GM12878 (cell line): ENCODE measurements around the gene FRS3. TPM values are rescaled to one million over a fixed set of nuclear protein-coding genes. Genes with fewer than 3 reads are reported as not detected.

Experiments used
- CHD1 ChIP-seq: IDR thresholded peaks from 2 replicates; pipeline ENCODE4 v1.6.1; 2012; ENCODE audit warnings: low read depth, low read length, improper control_type of control experiment
- KLF5 ChIP-seq: fragments of 450-650 bp; IDR thresholded peaks from 2 replicates; pipeline ENCODE4 v1.6.1; 2014; ENCODE audit warnings: mild to moderate bottlenecking; ENCODE audit not compliant: partially characterized antibody
- MEF2A ChIP-seq: IDR thresholded peaks from 2 replicates; pipeline ENCODE4 v1.6.1; 2011; ENCODE audit warnings: low read depth, mild to moderate bottlenecking, low read length, moderate library complexity; ENCODE audit not compliant: insufficient read depth
- MEF2B ChIP-seq: fragments of 450-650 bp; IDR thresholded peaks from 2 replicates; pipeline ENCODE4 v1.6.1; 2018; ENCODE audit warnings: mild to moderate bottlenecking, moderate library complexity; ENCODE audit not compliant: partially characterized antibody, poor library complexity, severe bottlenecking
- SMAD5 ChIP-seq: IDR thresholded peaks from 2 replicates; pipeline ENCODE4 v1.6.1; 2016; ENCODE audit warnings: antibody characterized with exemption, low read depth
- polyA plus RNA-seq, 11 experiments: library from polyadenylated mRNA; depleted of rRNA in 4 of 11; unstranded in 6 of 11; stranded (reverse) in 5 of 11; fragments of >200 nt; fragmentation: Nextera tagmentation in 4 of 11; fragmentation: Illumina TruSeq in 1 of 11; extraction: Ambion mirVana in 4 of 11; extraction: Trizol in 1 of 11; gene quantifications; 1 replicate in 1 of 11; 2 replicates in 10 of 11; pipeline versions ENCODE4 v1.2.1 to v1.2.3, GENCODE V29; 2011 to 2016; ENCODE audit warnings: inconsistent platforms in 2 of 11, missing spikeins in 2 of 11, low read depth in 1 of 11
- total RNA-seq, 4 experiments: library from RNA; depleted of rRNA in 3 of 4; stranded (reverse); fragments of >200 nt in 3 of 4; fragmentation: Illumina TruSeq in 1 of 4; extraction: Trizol in 1 of 4; gene quantifications; 2 replicates each; pipeline versions ENCODE4 v1.2.1 to v1.2.3, GENCODE V29; 2013 to 2021
- TF ChIP-seq, protein P1 (sequence below): IDR thresholded peaks from 2 replicates; pipeline ENCODE4 v1.6.1; 2012; ENCODE audit warnings: low read length, inconsistent platforms
- TF ChIP-seq, protein P2 (sequence below): fragments of 450-650 bp; IDR thresholded peaks from 2 replicates; pipeline ENCODE4 v1.6.1; 2016; ENCODE audit warnings: mild to moderate bottlenecking, moderate library complexity, borderline replicate concordance
- TF ChIP-seq, protein P3 (sequence below): fragments of 450-650 bp; IDR thresholded peaks from 2 replicates; pipeline ENCODE4 v1.6.1; 2014; ENCODE audit warnings: mild to moderate bottlenecking
- TF ChIP-seq, protein P4 (sequence below): IDR thresholded peaks from 2 replicates; pipeline ENCODE4 v1.6.1; 2011; ENCODE audit warnings: borderline replicate concordance, low read depth, mild to moderate bottlenecking, moderate library complexity, mixed read lengths, low read length; ENCODE audit not compliant: insufficient read depth; ENCODE audit errors: extremely low read length

FRS3 gene
- total and polyA plus RNA-seq, 10 of the 15 experiments (the other 5 are each of a cell fraction or from before 2014, with no cell fraction given): 0.05 to 3.4 (median 1.5) TPM

DNA sequence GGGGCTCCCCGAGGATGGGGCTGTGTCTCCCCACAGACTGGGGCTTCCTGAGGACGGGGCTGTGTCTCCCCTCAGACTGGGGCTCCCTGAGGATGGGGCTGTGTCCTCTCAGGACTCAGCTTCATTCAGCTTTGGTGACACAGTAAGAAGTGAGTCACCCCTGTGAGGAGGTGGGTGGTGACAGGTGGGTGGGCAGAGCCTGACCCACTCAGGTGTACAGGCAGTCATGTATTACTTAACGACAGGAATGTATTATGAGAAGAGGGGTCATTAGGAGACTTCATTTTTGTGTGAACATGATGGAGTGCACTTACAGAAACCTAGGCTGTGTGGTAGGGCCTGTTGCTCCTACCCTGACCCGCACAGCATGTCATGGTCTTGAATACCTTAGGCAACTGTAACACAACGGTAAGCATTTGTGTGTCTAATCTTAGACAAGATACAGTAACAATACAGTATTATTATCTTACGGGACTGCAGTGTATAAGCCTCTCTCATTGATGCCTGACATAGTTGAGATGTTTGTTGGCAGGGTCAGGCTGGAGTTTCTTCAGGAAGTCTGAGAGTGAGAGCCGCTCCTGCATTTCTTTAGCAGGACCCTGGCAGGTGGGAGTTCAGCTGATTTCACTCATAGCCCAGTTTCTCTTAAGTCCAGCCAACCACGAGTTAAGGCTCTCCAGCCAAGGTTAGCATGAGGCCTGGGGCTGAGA is 21.6 kb downstream of the FRS3 start (continued):
- TF ChIP-seq, protein P1, sequence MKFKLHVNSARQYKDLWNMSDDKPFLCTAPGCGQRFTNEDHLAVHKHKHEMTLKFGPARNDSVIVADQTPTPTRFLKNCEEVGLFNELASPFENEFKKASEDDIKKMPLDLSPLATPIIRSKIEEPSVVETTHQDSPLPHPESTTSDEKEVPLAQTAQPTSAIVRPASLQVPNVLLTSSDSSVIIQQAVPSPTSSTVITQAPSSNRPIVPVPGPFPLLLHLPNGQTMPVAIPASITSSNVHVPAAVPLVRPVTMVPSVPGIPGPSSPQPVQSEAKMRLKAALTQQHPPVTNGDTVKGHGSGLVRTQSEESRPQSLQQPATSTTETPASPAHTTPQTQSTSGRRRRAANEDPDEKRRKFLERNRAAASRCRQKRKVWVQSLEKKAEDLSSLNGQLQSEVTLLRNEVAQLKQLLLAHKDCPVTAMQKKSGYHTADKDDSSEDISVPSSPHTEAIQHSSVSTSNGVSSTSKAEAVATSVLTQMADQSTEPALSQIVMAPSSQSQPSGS: no peak
- TF ChIP-seq, protein P2, sequence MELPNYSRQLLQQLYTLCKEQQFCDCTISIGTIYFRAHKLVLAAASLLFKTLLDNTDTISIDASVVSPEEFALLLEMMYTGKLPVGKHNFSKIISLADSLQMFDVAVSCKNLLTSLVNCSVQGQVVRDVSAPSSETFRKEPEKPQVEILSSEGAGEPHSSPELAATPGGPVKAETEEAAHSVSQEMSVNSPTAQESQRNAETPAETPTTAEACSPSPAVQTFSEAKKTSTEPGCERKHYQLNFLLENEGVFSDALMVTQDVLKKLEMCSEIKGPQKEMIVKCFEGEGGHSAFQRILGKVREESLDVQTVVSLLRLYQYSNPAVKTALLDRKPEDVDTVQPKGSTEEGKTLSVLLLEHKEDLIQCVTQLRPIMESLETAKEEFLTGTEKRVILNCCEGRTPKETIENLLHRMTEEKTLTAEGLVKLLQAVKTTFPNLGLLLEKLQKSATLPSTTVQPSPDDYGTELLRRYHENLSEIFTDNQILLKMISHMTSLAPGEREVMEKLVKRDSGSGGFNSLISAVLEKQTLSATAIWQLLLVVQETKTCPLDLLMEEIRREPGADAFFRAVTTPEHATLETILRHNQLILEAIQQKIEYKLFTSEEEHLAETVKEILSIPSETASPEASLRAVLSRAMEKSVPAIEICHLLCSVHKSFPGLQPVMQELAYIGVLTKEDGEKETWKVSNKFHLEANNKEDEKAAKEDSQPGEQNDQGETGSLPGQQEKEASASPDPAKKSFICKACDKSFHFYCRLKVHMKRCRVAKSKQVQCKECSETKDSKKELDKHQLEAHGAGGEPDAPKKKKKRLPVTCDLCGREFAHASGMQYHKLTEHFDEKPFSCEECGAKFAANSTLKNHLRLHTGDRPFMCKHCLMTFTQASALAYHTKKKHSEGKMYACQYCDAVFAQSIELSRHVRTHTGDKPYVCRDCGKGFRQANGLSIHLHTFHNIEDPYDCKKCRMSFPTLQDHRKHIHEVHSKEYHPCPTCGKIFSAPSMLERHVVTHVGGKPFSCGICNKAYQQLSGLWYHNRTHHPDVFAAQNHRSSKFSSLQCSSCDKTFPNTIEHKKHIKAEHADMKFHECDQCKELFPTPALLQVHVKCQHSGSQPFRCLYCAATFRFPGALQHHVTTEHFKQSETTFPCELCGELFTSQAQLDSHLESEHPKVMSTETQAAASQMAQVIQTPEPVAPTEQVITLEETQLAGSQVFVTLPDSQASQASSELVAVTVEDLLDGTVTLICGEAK: no peak
- TF ChIP-seq MEF2B: no peak
- TF ChIP-seq CHD1: no peak
- TF ChIP-seq, protein P3, sequence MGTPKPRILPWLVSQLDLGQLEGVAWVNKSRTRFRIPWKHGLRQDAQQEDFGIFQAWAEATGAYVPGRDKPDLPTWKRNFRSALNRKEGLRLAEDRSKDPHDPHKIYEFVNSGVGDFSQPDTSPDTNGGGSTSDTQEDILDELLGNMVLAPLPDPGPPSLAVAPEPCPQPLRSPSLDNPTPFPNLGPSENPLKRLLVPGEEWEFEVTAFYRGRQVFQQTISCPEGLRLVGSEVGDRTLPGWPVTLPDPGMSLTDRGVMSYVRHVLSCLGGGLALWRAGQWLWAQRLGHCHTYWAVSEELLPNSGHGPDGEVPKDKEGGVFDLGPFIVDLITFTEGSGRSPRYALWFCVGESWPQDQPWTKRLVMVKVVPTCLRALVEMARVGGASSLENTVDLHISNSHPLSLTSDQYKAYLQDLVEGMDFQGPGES: no peak
- TF ChIP-seq SMAD5: no peak
- TF ChIP-seq, protein P4, sequence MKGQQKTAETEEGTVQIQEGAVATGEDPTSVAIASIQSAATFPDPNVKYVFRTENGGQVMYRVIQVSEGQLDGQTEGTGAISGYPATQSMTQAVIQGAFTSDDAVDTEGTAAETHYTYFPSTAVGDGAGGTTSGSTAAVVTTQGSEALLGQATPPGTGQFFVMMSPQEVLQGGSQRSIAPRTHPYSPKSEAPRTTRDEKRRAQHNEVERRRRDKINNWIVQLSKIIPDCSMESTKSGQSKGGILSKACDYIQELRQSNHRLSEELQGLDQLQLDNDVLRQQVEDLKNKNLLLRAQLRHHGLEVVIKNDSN: no peak
- no peak for TF ChIP-seq KLF5
- no peak for TF ChIP-seq MEF2A
